Germinal center (tissue), 1 donor: ENCODE results near the gene TMEM185B.
"Not testable (repeated sequence)": the region's sequence is repeated elsewhere in the genome, so short reads cannot be mapped to it uniquely, and the experiment has no call there.

ENCODE experiments used
- DNase-seq: peaks from one replicate; pipeline ENCODE4 v3.0.0; 2012; ENCODE audit warnings: mixed read lengths, low spot score

Gene TMEM185B

GRCh38 chr2:120251880-120252224 is 28.7 kb upstream of the TMEM185B start:
- DNase-seq: no peak

GRCh38 chr2:120251078-120251477 is 27.9 kb upstream of the TMEM185B start:
- no peak for DNase-seq

GRCh38 chr2:120250640-120251039 is 27.4 kb upstream of the TMEM185B start:
- no peak for DNase-seq

- DNase-seq: no peak
These were observed 24.7 kb upstream of the TMEM185B start for GRCh38 chr2:120247851-120248250.

GRCh38 chr2:120246546-120247300 is 23.5 kb upstream of the TMEM185B start:
- no peak for DNase-seq

- DNase-seq: no peak
These were observed 22.5 kb upstream of the TMEM185B start for GRCh38 chr2:120245520-120246332.

DNA sequence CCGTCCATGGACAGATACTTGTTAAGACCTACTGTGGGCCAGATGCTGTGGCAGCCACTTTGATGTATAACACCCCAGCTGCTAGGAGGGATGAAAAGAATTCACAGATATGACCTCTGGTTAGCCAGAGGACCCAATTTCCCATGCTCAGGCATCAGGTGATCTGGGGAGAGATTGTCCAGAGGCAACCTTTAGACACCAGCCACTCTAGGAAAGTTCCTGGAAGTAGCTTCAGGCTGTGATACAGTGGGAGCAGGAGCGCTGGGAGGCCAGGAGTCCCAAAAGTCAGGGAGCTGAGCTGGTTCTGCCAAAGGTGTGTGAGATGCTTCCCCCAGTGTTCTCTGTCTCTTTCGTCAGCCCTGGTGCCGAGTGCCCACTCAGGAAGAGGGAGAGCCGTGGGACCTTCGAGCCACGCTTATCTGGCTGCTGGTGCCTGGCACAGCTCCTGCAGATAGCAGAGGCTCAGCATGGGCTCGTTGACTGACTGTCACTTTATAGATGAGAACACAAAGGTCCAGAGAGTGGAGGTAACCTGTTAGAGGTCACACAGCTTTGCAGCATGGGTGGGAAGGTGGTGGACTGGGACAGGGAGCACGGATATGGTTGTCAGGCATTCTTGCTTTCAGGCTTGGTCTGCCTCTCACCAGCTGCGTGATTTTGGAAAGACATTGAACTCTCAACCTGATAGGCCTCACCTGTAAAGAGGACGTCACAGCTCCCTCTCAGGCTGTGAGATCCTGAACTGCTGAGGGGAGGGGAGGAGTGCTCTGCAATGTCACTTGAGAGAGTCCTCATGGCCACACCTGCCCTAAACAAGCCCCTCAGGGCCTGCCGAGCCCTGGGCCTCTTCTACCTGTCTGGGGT is 21.7 kb upstream of the TMEM185B start:
- DNase-seq: no peak

- no peak for DNase-seq
These were observed 20.8 kb upstream of the TMEM185B start for GRCh38 chr2:120243875-120244553.

GRCh38 chr2:120243211-120243610 is 20.0 kb upstream of the TMEM185B start:
- no peak for DNase-seq

DNA sequence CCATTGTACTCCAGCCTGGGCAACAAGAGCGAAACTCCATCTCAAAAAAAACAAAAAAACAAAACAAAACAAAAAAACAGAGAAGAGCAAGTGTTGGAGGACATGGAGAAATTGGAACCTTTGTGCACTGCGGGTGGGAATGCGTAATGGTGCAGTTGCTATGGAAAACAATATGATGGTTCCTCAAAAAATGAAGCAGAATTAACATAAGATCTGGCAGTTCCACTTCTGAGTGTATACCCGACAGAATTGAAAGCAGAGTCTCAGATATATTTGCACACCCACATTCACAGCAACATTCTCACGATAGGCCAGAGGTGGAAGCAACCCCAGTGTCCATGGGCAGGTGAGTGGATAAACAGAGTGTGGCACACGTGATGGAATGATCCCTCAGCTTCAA is 18.5 kb upstream of the TMEM185B start:
- no peak for DNase-seq

GRCh38 chr2:120240901-120241429 is 17.8 kb upstream of the TMEM185B start:
- DNase-seq: no peak

- DNase-seq: no peak
These were observed 16.5 kb upstream of the TMEM185B start for GRCh38 chr2:120239488-120240287.

GRCh38 chr2:120238728-120239487 is 15.7 kb upstream of the TMEM185B start:
- no peak for DNase-seq

DNA sequence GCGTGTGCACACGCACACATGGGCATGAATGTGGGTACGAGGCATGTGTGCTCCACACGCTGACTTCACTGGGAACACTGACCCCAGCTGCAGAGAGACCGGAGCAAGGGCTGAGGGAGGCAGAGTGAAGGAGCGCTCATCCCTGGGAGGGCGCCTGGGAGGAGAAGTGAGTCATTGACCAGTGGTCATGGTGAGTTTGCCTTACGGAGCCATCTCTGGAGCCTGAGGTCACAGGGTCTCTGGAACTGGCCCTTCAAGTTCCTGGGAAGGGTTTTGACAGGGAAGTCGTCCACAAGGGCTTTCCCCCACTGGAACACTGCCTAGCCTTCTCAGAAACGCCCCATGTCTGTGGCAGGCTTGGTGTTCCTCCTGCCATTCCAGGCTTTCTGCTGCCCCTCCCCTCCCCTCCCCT is 14.3 kb upstream of the TMEM185B start:
- no peak for DNase-seq

DNA sequence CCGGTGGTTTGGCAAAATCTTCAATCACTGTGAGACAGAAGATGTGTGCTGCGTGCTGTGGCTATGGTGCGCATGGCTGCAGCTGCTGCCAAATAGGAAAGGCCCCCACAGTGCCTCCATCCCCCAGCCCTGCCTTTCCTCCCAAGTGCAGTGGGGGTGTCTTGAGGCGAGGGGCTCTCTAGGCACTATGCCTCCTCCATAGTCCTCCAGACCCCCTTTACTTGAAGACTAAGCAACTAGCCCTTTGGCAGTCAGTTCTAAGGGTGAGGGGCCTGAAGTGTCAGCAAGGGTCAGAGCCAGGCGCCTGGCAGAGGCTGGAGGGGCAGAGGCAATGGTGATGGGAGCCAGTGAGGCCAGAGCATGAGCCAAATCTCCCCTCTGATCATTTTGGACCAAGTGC is 13.6 kb upstream of the TMEM185B start:
- no peak for DNase-seq

DNA sequence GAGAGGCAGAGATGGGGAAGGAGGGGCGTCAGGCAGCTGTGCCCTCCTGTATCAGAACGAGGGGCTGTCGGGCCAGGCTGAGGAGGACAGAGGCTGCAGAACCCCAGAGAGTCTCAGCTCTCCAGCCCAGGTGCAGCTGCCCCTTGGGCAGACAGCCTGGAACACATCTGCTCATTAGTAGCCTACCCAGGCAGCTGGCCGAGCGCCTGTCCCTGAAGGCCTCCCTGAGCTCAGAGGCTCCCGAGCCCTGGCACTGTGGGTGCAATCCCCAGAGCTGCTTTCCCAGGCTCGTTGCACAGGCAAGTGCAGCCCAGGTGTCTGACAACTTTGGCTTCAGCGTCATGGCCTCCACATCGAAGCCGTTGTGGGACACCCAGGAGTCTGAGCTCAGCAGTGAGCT is 13.1 kb upstream of the TMEM185B start:
- DNase-seq: no peak

GRCh38 chr2:120235681-120236080 is 12.5 kb upstream of the TMEM185B start:
- no peak for DNase-seq

GRCh38 chr2:120235158-120235557 is 12.0 kb upstream of the TMEM185B start:
- not testable (repeated sequence) for DNase-seq

- no peak for DNase-seq
These were observed 10.1 kb upstream of the TMEM185B start for GRCh38 chr2:120233292-120233691.
